Measurements from ENCODE around the gene TNXB.

Gene TNXB

GRCh38 chr6:32116674-32117073, 7.5 kb upstream of the TNXB start:
- no peak overlapping the region for H3K27ac ChIP-seq
- TF ChIP-seq ZFX (IDR thresholded peaks at IDR 0.05) (no peak), CTCF (conservative IDR thresholded peaks at IDR 0.05) (no peak; the same call in 1 of the 2 replicates)

- TF ChIP-seq ZFX (IDR thresholded peaks at IDR 0.05) (no peak), CTCF (conservative IDR thresholded peaks at IDR 0.05) (no peak)
- no peak overlapping the region for H3K27ac ChIP-seq
Observed at GRCh38 chr6:32115623-32116022, 6.5 kb upstream of the TNXB start.

GRCh38 chr6:32114796-32115195, 5.7 kb upstream of the TNXB start:
- H3K27ac ChIP-seq, result no peak overlapping the region
- TF ChIP-seq CTCF (conservative IDR thresholded peaks at IDR 0.05) (no peak), ZFX (IDR thresholded peaks at IDR 0.05) (no peak)

GRCh38 chr6:32113386-32114352, 4.5 kb upstream of the TNXB start:
- no peak overlapping the region for H3K27ac ChIP-seq
- no peak for TF ChIP-seq CTCF (conservative IDR thresholded peaks at IDR 0.05)
- TF ChIP-seq ZFX (IDR thresholded peaks at IDR 0.05), result no peak

GRCh38 chr6:32112431-32112980, 3.4 kb upstream of the TNXB start:
- TF ChIP-seq ZFX (IDR thresholded peaks at IDR 0.05), result no peak
- no peak for TF ChIP-seq CTCF (conservative IDR thresholded peaks at IDR 0.05)
- H3K27ac ChIP-seq, result no peak overlapping the region

- no peak overlapping the region for H3K27ac ChIP-seq
- no peak for TF ChIP-seq CTCF (conservative IDR thresholded peaks at IDR 0.05)
- no peak for TF ChIP-seq ZFX (IDR thresholded peaks at IDR 0.05)
Observed at GRCh38 chr6:32111424-32112066, 2.4 kb upstream of the TNXB start.

- no peak overlapping the region for H3K27ac ChIP-seq
- TF ChIP-seq ZFX (IDR thresholded peaks at IDR 0.05) (no peak), CTCF (conservative IDR thresholded peaks at IDR 0.05) (no peak)
Observed at GRCh38 chr6:32110632-32111031, 1.5 kb upstream of the TNXB start.

All from C4-2B (cell line).